ENCODE measurements around the gene NINL. TPM values are rescaled to one million over a fixed set of nuclear protein-coding genes. Genes with fewer than 3 reads are reported as not detected.

The NINL gene
- total and polyA plus RNA-seq, 7 donors: 2.4 to 19.9 (median 9.6) TPM

GRCh38 chr20:25439328-25439727, 146.0 kb downstream of the NINL start:
- Histone ChIP-seq H3K27ac (no peak overlapping the region), H3K4me1 (peaks cover 0 to 4% (median 0%) of the 10 kb centered on the region in 4 donors), H3K27me3 (no peaks in the 10 kb centered on the region), H3K9me3 (no peaks in the 10 kb centered on the region), H3K36me3 (no peaks in the 10 kb centered on the region), H3K4me3 (no peak overlapping the region)
- intact Hi-C loops (cut with DNase I): no loop called here
- WGBS, 2 donors: 62 to 76% methylated on average over 3 of the region's 3 CpGs
- no peak for DNase-seq
- TF ChIP-seq EP300 (IDR thresholded peaks at IDR 0.05): no peak
- no peak for TF ChIP-seq POLR2AphosphoS5 (IDR thresholded peaks at IDR 0.05)
- TF ChIP-seq POLR2A (IDR thresholded peaks at IDR 0.05): no peak
- TF ChIP-seq, protein P1, sequence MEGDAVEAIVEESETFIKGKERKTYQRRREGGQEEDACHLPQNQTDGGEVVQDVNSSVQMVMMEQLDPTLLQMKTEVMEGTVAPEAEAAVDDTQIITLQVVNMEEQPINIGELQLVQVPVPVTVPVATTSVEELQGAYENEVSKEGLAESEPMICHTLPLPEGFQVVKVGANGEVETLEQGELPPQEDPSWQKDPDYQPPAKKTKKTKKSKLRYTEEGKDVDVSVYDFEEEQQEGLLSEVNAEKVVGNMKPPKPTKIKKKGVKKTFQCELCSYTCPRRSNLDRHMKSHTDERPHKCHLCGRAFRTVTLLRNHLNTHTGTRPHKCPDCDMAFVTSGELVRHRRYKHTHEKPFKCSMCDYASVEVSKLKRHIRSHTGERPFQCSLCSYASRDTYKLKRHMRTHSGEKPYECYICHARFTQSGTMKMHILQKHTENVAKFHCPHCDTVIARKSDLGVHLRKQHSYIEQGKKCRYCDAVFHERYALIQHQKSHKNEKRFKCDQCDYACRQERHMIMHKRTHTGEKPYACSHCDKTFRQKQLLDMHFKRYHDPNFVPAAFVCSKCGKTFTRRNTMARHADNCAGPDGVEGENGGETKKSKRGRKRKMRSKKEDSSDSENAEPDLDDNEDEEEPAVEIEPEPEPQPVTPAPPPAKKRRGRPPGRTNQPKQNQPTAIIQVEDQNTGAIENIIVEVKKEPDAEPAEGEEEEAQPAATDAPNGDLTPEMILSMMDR (IDR thresholded peaks at IDR 0.05): no peak

- intact Hi-C loops (cut with DNase I): no loop called here
- no peaks in the 10 kb centered on the region for H3K36me3 ChIP-seq
- WGBS, 2 donors: 74 to 75% methylated on average over 4 of the region's 4 CpGs
- TF ChIP-seq POLR2AphosphoS5 (IDR thresholded peaks at IDR 0.05) (no peak), POLR2A (IDR thresholded peaks at IDR 0.05) (no peak), EP300 (IDR thresholded peaks at IDR 0.05) (no peak)
- TF ChIP-seq, protein P1 (IDR thresholded peaks at IDR 0.05): no peak
- no peaks in the 10 kb centered on the region for H3K9me3 ChIP-seq
- peaks cover 0 to 4% (median 0%) of the 10 kb centered on the region in 4 donors for H3K4me1 ChIP-seq
- no peaks in the 10 kb centered on the region for H3K27me3 ChIP-seq
- no peak overlapping the region for H3K27ac ChIP-seq
- DNase-seq: no peak
- no peak overlapping the region for H3K4me3 ChIP-seq
Measured at GRCh38 chr20:25437153-25437581, 148.2 kb downstream of the NINL start.

DNA sequence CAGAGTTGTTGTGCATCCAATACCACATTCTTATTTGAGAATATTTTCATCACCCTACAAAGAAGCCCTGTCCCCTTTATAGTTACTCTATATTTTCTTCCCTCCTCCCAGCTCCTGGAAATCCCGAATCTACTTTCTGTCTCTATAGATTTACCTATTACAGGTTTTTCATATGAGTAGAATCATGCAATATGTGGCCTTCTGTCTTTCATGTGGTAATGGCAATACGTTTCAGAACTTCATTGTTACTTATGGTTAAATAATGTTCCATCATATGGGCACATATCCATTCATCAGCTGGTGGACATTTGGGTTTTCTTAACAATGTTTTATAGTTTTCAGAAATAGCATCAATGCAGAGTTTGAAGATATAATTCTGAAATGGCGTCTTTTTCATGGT, 160.8 kb downstream of the NINL start:
- TF ChIP-seq, protein P1 (IDR thresholded peaks at IDR 0.05): no peak
- TF ChIP-seq POLR2AphosphoS5 (IDR thresholded peaks at IDR 0.05): no peak
- TF ChIP-seq EP300 (IDR thresholded peaks at IDR 0.05): no peak
- TF ChIP-seq POLR2A (IDR thresholded peaks at IDR 0.05): no peak
- Histone ChIP-seq H3K27ac (no peak overlapping the region), H3K4me3 (no peak overlapping the region), H3K4me1 (no peaks in the 10 kb centered on the region), H3K27me3 (no peaks in the 10 kb centered on the region), H3K36me3 (no peaks in the 10 kb centered on the region), H3K9me3 (no peaks in the 10 kb centered on the region)
- intact Hi-C loops (cut with DNase I): no loop called here
- WGBS, 2 donors: 91 to 93% methylated on average over 3 of the region's 3 CpGs
- no peak for DNase-seq

DNA sequence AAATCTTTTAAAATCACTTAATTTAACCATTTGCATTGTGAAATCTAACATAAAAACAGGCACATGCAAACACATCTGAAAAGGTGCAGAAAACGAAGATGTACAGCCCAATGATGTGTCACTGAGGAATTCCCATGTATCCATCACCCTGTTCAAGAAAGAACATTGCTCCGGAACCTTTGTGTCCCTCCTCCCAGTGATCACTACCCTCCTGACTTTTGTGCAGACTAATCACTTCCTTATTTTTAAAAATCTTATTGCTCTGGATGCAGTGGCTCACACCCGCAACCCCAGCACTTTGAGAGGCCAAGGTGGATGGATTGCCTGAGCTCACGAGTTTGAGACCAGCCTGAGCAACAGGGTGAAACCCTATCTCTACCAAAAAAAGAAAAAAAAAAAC, 163.3 kb downstream of the NINL start:
- H3K4me3 ChIP-seq: no peak overlapping the region
- no peaks in the 10 kb centered on the region for H3K36me3 ChIP-seq
- no peak for DNase-seq
- H3K9me3 ChIP-seq: no peaks in the 10 kb centered on the region
- H3K4me1 ChIP-seq: no peaks in the 10 kb centered on the region
- WGBS, 2 donors: 81 to 88% methylated on average over 4 of the region's 4 CpGs
- intact Hi-C loops (cut with DNase I): no loop called here
- H3K27me3 ChIP-seq: no peaks in the 10 kb centered on the region
- TF ChIP-seq EP300 (IDR thresholded peaks at IDR 0.05): no peak
- TF ChIP-seq, protein P1 (IDR thresholded peaks at IDR 0.05): no peak
- no peak for TF ChIP-seq POLR2AphosphoS5 (IDR thresholded peaks at IDR 0.05)
- no peak for TF ChIP-seq POLR2A (IDR thresholded peaks at IDR 0.05)
- H3K27ac ChIP-seq: no peak overlapping the region

- TF ChIP-seq EP300 (IDR thresholded peaks at IDR 0.05) (no peak), POLR2AphosphoS5 (IDR thresholded peaks at IDR 0.05) (no peak), POLR2A (IDR thresholded peaks at IDR 0.05) (no peak)
- TF ChIP-seq, protein P1 (IDR thresholded peaks at IDR 0.05): no peak
Measured at GRCh38 chr20:25421102-25421501, 164.2 kb downstream of the NINL start.

More at GRCh38 chr20:25421102-25421501, 164.2 kb downstream of the NINL start:
- Histone ChIP-seq H3K27me3 (no peaks in the 10 kb centered on the region), H3K9me3 (no peaks in the 10 kb centered on the region), H3K36me3 (no peaks in the 10 kb centered on the region), H3K27ac (no peak overlapping the region), H3K4me3 (no peak overlapping the region), H3K4me1 (no peaks in the 10 kb centered on the region)
- DNase-seq: no peak
- intact Hi-C loops (cut with DNase I): no loop called here
